T-cell (primary cell): ENCODE results near the gene LOXHD1. TPM values are rescaled to one million over a fixed set of nuclear protein-coding genes. Genes with fewer than 3 reads are reported as not detected.

Experiments used
- ATAC-seq, 4 experiments: fragments of 200-7000 bp in 3 of 4; fragments of 150-1000 bp in 1 of 4; cut with Tn5 transposase; replicated peaks in 1 of 4; 1 replicate in 3 of 4; 2 replicates in 1 of 4; pipeline ENCODE4 v1.10.0; 2021; ENCODE audit warnings: moderate library complexity in 3 of 4, mild to moderate bottlenecking in 2 of 4, moderate number of reproducible peaks in 1 of 4
- CTCF ChIA-PET, 2 donors: fragments of 300-600 bp; sonication (Branson Sonifier 250); formaldehyde crosslinking; loops; one replicate each; lab custom pipeline; 2022; ENCODE audit warnings: antibody characterized with exemption in 2 of 2; lab: Charles Lee
- POLR2A ChIA-PET, 2 donors: fragments of 300-600 bp; sonication (Branson Sonifier 250); formaldehyde crosslinking; loops; one replicate each; lab custom pipeline; 2022; ENCODE audit warnings: antibody characterized with exemption in 2 of 2; lab: Charles Lee
- DNase-seq, 35 experiments: peaks; one replicate each; pipeline versions ENCODE4 v3.0.0 to v3.0.0-alpha.2; 2013 to 2023
- H3K27ac ChIP-seq: one replicate; pipeline ENCODE4 v1.5.1; 2013; ENCODE audit warnings: low read length
- H3K27me3 ChIP-seq, 2 experiments: replicated peaks in 1 of 2; 1 replicate in 1 of 2; 2 replicates in 1 of 2; pipeline versions ENCODE4 v1.6.1 to v1.7.0; 2013; ENCODE audit warnings: low read length in 1 of 2, mixed read lengths in 1 of 2; ENCODE audit not compliant: control insufficient read depth in 2 of 2, insufficient read depth in 2 of 2; ENCODE audit errors: extremely low read depth in 1 of 2
- H3K36me3 ChIP-seq, 2 donors: 1 replicate in 1 of 2; 2 replicates in 1 of 2; pipeline versions ENCODE4 v1.6.1 to v1.7.0; 2013; ENCODE audit warnings: low read length in 1 of 2; ENCODE audit not compliant: control insufficient read depth in 2 of 2, insufficient read depth in 1 of 2; ENCODE audit errors: extremely low read depth in 1 of 2
- H3K4me1 ChIP-seq, 2 experiments: 1 replicate in 1 of 2; 2 replicates in 1 of 2; pipeline versions ENCODE4 v1.6.1 to v1.7.0; 2013; ENCODE audit warnings: low read length in 2 of 2, mixed read lengths in 1 of 2; ENCODE audit not compliant: insufficient read depth in 2 of 2, control insufficient read depth in 1 of 2; ENCODE audit errors: extremely low read depth in 1 of 2
- H3K4me3 ChIP-seq, 2 donors: 1 replicate in 1 of 2; 2 replicates in 1 of 2; pipeline versions ENCODE4 v1.5.1 to v1.7.0; 2013; ENCODE audit warnings: mild to moderate bottlenecking in 2 of 2, low read length in 1 of 2, moderate library complexity in 1 of 2; ENCODE audit not compliant: control insufficient read depth in 1 of 2; ENCODE audit errors: extremely low read depth in 1 of 2
- H3K9me3 ChIP-seq: 2 replicates; pipeline ENCODE4 v1.7.0; 2013
- H3K27ac Mint-ChIP-seq, 2 donors: one replicate each; pipeline ENCODE4 v1.8.0; 2020 to 2021; ENCODE audit warnings: mild to moderate bottlenecking in 2 of 2, mixed read lengths in 2 of 2
- H3K27me3 Mint-ChIP-seq, 2 donors: one replicate each; pipeline ENCODE4 v1.8.0; 2021 to 2022; ENCODE audit warnings: mixed read lengths in 2 of 2
- H3K36me3 Mint-ChIP-seq: one replicate; pipeline ENCODE4 v1.8.0; 2021; ENCODE audit warnings: mixed read lengths
- H3K4me1 Mint-ChIP-seq, 3 donors: one replicate each; pipeline ENCODE4 v1.8.0; 2020 to 2022; ENCODE audit warnings: mixed read lengths in 3 of 3, mild to moderate bottlenecking in 1 of 3
- H3K4me3 Mint-ChIP-seq, 3 donors: one replicate each; pipeline ENCODE4 v1.8.0; 2020 to 2022; ENCODE audit warnings: mild to moderate bottlenecking in 3 of 3, mixed read lengths in 3 of 3, moderate library complexity in 3 of 3
- H3K9me3 Mint-ChIP-seq, 3 donors: one replicate each; pipeline ENCODE4 v1.8.0; 2020 to 2022; ENCODE audit warnings: mixed read lengths in 3 of 3
- WGBS: methylation state at CpG from one replicate; pipeline ENCODE4 v1.1.5; 2013; ENCODE audit warnings: missing lambda C conversion rate; ENCODE audit not compliant: insufficient coverage; 5-methylcytosine and 5-hydroxymethylcytosine counted together
- total RNA-seq, 35 experiments: library from RNA in 6 of 35; stranded (reverse) in 6 of 35; fragments of 120-200 nt in 1 of 35; gene quantifications; one replicate each; pipeline versions ENCODE4 v1.2.1 to v1.2.4 and lab custom pipeline; 2013 to 2026

The LOXHD1 gene
- total RNA-seq, 5 donors from 2014 or later (not counting 1 experiment from before 2014, with no cell fraction given) = 0.07 to 0.21 (median 0.15) TPM; not detected in 1

DNA sequence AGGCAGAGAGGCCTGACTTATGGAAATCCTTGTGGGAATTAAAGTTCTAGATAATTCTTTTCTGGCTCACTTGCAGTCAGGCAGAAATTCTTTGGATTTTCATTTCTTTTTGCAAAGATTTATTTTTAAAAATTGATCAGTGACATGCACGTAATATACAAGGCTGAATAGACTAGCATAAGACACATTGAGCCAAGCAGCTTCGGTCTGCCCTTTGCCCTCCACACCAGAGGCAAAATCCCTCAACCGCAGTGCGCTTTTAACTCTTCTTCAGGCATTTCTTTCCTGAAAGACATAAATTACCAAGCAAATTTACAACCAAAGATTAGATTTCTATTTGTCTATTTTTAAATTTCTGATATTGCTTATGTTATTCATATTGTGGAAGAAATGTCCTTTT is 227.9 kb downstream of the LOXHD1 start:
- DNase-seq (no peak), ATAC-seq (no peak)
- ChIA-PET CTCF (no interaction called here), POLR2A (no interaction called here)
- Histone ChIP-seq H3K27me3 (peaks cover 0 to 32% of the 10 kb centered on the region in 2 experiments), H3K4me1 (no peaks in the 10 kb centered on the region), H3K4me3 (no peak overlapping the region), H3K36me3 (no peaks in the 10 kb centered on the region), H3K27ac (no peak overlapping the region), H3K9me3 (no peaks in the 10 kb centered on the region)
- H3K27ac Mint-ChIP-seq = no peak overlapping the region
- H3K4me3 Mint-ChIP-seq = no peak overlapping the region
- no peaks in the 10 kb centered on the region for H3K4me1 Mint-ChIP-seq
- peaks cover 3 to 9% of the 10 kb centered on the region in 2 donors for H3K27me3 Mint-ChIP-seq
- H3K36me3 Mint-ChIP-seq = no peaks in the 10 kb centered on the region
- 93% methylated on average over 2 of the region's 4 CpGs for WGBS
- no peaks in the 10 kb centered on the region for H3K9me3 Mint-ChIP-seq

DNA sequence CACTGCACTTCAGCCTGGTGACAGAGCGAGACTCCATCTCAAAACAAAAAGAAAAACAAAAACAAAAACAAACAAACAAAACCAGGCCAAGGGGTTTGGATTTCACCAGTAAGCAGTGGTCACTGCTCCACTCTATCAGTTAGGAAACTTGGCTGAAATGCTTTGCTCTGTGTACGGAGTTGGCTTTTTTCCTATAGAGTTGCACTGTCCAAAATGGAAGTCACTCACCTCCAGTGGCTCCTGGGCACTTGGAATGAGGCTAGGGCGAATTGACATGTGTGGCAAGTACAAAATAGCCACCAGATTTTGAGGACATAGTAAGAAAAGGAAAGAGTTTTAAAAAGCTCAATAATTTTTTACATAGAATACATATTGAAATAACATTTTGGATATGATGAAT is 228.7 kb downstream of the LOXHD1 start:
- no CpG with 5 or more reads among the region's 3 CpGs for WGBS
- H3K4me1 ChIP-seq = no peaks in the 10 kb centered on the region
- no peak overlapping the region for H3K27ac ChIP-seq
- POLR2A ChIA-PET = interaction anchor here in 1 of 2 donors (0.5 kb wide), 1 partner anchor 634 kb away, joined by 3 read pairs; no protein-coding TSS in a partner anchor
- H3K4me3 ChIP-seq = no peak overlapping the region
- Mint-ChIP-seq H3K4me3 (no peak overlapping the region), H3K4me1 (no peaks in the 10 kb centered on the region), H3K36me3 (no peaks in the 10 kb centered on the region), H3K9me3 (no peaks in the 10 kb centered on the region), H3K27me3 (peaks cover 3 to 9% of the 10 kb centered on the region in 2 donors), H3K27ac (no peak overlapping the region)
- peaks cover 0 to 27% of the 10 kb centered on the region in 2 experiments for H3K27me3 ChIP-seq
- no peak for ATAC-seq
- CTCF ChIA-PET = no interaction called here
- DNase-seq = no peak
- no peaks in the 10 kb centered on the region for H3K9me3 ChIP-seq
- no peaks in the 10 kb centered on the region for H3K36me3 ChIP-seq

DNA sequence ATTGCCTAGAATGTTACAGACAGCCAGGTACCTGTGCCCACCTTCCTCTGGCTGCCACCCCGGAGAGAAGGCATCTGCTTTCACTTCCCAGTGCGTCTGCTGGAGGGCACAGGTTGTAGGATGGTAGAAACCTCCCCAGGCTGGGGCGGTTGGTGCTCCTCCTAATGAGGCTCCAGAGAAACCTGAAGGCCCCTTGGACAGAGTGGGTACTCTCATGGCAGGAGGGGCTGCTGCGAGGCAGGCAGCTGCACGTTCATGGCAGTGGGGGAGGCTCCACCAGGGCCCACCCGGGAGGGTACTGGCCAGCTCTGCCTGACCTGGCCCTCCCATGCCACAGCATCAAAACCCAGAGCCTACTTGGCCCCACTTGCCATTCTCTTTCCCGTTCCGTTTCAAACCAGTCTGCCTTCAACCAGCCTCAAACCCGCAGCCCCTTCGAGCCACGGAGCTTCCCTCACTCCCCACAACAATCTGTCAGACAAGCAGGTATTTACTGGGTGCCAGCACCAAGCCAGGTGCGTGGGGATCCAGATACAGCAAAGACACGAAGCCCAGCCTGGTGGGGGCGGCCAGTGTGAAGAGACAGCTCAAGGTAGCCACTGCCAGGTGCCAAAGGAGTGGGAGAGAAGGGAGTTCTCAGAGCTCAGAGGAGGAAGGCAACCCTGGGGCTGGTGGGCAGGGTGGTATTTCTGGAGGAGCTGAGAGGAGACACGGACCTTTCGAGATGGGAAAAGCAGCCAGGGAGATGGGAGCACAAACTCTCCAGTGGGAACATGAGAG is 229.6 kb downstream of the LOXHD1 start:
- no peak overlapping the region for H3K27ac ChIP-seq
- no peak overlapping the region for H3K4me3 Mint-ChIP-seq
- H3K36me3 Mint-ChIP-seq = no peaks in the 10 kb centered on the region
- ATAC-seq = no peak
- H3K36me3 ChIP-seq = no peaks in the 10 kb centered on the region
- H3K4me3 ChIP-seq = no peak overlapping the region
- peaks cover 0 to 22% of the 10 kb centered on the region in 2 experiments for H3K27me3 ChIP-seq
- no peak overlapping the region for H3K27ac Mint-ChIP-seq
- WGBS = 86% methylated on average over 13 of the region's 16 CpGs
- ChIA-PET POLR2A (no interaction called here), CTCF (interaction anchor here in 1 of 2 donors (0.7 kb wide), 1 partner anchor 128 kb away, joined by 3 read pairs; no protein-coding TSS in a partner anchor)
- no peaks in the 10 kb centered on the region for H3K9me3 ChIP-seq
- DNase-seq = no peak
- no peaks in the 10 kb centered on the region for H3K9me3 Mint-ChIP-seq
- H3K4me1 ChIP-seq = no peaks in the 10 kb centered on the region
- H3K4me1 Mint-ChIP-seq = peaks cover 0 to 1% (median 0%) of the 10 kb centered on the region in 3 donors
- peaks cover 3 to 9% of the 10 kb centered on the region in 2 donors for H3K27me3 Mint-ChIP-seq

Other genes starting within 250 kb of the LOXHD1 start
- under 1 TPM in 2 of 5 donors, not detected in 3; 0.09 to 0.28 TPM for gene ST8SIA5, start 99.8 kb upstream of the LOXHD1 start, total RNA-seq